NOMO-1 (cell line): ENCODE data around the gene MZT2B.
"Not testable (repeated sequence)": the region's sequence is repeated elsewhere in the genome, so short reads cannot be mapped to it uniquely, and the experiment has no call there.

ENCODE experiments used
- DNase-seq, 2 experiments: peaks; one replicate each; lab custom pipeline; 2025; ENCODE audit not compliant: unreplicated experiment in 2 of 2; lab: John Stamatoyannopoulos, UW

MZT2B gene

DNA sequence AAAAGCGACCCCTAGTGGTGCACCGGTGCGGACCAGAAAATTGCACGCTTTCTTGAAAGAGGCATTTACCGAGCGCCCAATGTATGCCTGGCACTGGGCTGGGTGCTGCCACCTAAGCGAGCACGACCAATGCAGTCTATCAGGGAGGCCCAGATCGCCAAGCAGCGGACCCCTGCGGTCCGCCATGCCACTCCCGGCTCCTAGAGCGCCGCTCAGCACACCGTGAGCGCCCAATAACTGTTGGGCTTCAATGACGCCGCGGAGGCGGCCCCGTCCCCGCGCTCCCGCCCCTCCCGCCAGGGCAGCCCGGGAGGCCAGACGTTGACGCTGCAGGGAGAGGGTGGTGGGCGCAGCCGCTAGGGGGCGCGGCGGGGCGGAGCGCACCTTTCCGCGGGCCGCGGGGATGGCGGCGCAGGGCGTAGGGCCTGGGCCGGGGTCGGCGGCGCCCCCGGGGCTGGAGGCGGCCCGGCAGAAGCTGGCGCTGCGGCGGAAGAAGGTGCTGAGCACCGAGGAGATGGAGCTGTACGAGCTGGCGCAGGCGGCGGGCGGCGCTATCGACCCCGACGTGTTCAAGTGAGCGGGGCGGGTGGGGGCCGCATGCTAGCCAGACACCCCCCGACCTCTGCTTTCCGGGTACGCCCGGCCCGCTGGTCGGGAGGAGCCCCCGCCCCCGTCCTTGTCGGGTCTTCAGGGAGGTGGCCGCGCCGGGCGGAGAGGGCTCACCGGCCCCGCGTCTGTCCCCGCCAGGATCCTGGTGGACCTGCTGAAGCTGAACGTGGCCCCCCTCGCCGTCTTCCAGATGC lies at the start of gene MZT2B:
Gene MZT2B, plus strand, starts transcription at position 383 of the 803 bp plus-strand sequence. Its CDS starts 21 bp downstream, at position 404.
- DNase-seq: peak; percentile 77 to 93

DNA sequence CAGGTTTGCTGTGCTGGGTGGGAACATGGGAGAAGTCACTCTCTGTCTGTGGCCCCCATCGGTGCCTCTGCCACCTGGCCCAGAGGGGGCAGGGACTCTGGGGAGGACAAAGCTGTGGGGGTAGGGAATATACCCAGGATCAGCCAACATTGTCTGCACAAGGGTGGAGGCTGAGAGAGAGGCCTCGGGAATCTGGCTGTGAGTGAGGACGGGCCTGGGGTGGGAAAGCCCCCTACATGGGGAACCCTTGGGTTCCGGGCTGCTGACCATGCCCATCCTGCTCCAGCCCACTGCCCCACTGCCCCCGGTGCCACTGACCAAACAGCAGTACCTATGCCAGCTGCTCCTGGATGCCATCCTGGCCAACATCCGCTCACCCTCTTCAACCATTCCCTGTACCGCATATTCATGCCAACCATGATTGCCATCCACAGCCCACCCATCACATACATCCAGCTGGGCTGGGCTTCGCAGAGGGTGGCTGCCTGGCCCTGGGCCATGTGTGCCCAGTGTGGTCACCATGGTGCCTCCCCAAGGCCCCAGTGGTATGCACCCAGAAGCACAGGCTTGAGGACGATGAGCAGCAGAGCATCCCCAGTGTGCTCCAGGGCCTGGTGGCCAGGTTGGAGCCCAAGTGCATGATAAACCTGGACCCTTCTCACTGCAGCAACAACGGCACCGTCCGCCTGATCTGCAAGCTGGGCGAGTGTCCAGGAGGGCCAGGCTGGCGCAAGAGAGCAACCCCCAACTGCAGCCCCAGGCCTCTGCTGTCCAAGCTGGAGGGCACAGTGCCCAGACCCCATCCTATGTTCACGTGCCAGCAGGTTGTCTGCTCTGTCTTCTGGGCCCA lies 46.1 kb upstream of the MZT2B start:
- DNase-seq: no peak

DNA sequence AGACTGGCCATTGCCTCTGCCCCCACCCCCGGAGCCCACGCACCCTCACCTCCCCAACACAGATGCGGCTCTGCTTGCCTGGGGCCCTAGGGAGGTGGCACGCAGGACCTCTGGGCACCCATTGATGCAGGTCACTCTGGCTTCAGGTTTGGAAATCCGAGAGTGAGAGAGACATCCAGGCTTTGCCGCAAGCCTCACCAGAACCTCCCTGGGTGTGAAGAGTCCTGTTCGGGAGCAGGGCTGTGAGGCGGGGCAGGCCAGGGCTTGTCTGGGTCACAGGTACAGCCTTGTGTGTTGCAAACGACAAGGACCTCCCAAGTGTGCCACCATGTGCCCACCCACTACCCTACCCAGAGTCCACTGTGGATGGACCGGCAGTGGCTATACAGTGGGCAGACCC lies 45.5 kb upstream of the MZT2B start:
- not testable (repeated sequence) for DNase-seq

DNA sequence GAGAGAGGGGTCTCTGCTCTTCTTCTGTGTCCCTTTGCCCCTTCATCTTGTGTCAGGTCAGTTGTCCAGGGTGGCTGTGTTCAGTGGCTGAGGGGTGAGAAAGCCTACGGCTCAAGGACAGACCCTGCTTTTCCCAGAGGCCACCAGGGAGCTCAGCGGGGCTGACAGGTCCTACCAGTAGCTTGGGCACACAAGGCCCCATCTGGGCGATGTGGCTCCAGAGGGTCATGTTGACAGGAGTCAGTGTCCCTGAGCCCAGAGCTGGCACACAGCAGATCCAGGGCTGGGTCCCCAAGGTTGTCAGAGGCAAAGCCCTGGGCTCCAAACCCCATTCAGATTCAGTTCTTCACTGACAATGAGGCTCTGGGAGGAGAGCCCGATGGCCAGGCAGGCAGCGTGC lies 44.9 kb upstream of the MZT2B start:
- DNase-seq: not testable (repeated sequence)

DNA sequence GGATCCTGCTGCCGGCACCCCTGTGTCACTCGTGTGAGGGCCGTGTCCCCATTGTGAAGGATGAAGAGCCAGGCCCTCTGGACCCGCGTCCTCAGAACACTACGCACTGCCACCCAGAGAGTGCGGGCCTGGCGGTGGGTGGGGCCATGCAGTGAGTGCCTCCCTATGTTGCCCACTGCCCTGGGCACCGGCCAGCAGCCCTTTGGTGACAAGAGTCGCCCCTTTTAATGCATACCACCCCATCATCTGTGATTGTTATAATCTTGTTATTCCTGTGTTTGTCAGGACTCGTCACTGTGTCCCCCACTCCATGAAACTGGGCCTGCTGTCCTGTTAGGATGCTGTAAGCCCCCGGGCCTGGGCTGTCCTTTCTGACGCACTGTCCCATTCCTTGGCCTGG lies 43.7 kb upstream of the MZT2B start:
- DNase-seq: not testable (repeated sequence)

DNA sequence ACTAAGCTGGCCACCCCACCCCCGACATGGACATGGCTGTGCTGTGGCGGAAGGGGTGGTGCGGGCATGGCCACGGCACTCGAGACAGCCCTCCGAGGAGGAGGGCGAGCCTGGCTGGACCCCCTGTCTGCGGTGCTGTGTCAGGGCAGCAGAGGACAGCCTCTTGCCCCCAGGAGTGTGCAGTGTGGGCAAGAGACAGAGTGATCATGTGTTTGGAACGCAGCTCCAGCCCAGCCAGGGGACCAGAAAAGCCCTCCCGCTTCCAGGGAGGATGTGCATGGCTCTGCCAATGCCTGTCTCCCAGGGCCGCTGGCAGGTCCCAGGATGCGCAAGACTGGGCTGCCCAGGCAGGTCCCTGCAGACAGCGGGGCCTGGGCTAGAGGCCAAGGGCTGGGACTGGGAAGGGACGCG lies 43.2 kb upstream of the MZT2B start:
- DNase-seq: not testable (repeated sequence)

- DNase-seq: not testable (repeated sequence)
Measured at GRCh38 chr2:130139331-130140280, 42.5 kb upstream of the MZT2B start.

GRCh38 chr2:130140516-130140915 lies 41.5 kb upstream of the MZT2B start:
- DNase-seq: not testable (repeated sequence)

- not testable (repeated sequence) for DNase-seq
Measured at GRCh38 chr2:130141002-130141401, 41.1 kb upstream of the MZT2B start.

DNA sequence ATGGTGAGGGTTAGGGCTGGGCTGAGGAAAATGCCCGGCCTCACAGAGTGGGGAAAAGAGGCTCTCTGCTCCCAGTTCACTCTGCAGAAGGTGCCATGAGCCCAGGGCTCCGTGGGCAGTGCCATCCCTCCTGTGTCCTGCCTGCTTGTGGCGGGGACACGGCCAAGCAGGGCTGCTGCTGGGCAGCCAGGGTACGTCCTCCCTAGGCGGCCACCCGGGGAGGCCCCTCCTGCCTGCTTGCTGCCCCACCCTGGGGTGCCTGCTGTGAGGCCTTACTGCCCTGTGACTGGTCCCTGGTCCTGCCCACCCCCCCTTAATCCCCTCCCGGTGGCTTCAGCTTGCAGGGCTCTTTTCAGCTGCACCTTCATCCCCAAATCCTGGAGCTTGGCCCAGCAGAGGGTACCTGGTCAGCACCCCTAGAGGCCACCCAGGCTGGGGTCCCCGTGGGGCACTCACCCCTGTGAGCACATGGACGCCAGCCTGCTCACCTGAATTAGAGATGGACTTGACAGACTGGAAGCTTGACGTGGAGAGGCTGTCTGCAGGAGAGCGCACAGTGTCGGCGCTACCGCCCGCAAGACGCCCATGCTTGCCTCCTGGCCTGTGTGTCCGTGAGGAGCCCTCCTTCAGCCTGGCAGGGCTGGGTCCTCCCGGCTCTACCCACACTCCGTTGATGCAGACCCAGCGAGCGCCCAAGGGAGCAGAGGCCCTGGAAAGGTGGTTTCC lies 40.3 kb upstream of the MZT2B start:
- DNase-seq: not testable (repeated sequence)

GRCh38 chr2:130142396-130143265 lies 39.4 kb upstream of the MZT2B start:
- not testable (repeated sequence) for DNase-seq

DNA sequence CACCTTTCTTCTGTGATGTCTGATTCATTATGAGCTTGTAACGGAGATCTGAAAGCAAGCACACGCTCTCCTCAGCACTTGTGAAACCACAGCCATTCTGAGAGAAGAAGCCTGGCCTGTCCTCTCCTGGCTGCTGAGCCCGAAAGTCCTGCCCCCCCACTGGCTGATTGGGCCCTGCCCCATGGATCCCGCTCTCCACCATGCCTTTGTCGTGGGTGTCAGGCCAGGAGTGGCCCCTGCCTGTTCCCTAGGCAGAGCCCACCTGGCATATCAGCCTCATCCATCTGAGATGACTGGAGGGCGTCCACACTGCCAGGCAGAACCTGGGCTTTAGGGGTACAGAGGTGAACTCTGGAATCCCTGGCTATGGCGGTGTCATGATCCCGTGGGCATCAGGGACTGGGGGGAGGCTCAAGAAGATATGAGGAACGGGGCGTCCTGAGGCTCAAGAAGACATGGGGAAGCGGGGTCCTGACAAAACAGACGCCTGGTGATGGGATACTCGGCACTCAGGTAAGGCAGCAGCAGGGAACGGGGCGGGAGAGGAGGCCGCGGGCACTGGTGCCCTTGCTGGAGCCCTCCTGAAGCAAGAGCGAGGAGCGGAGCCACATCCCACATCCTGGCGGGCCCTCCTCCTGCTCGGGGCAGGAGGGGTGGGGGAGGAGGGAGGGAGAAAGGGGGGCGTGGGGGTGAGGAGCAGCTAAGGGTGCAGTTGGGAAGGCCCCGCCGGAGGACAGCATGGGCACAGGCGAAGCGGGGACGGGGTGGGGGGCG lies 38.6 kb upstream of the MZT2B start:
- not testable (repeated sequence) for DNase-seq

DNA sequence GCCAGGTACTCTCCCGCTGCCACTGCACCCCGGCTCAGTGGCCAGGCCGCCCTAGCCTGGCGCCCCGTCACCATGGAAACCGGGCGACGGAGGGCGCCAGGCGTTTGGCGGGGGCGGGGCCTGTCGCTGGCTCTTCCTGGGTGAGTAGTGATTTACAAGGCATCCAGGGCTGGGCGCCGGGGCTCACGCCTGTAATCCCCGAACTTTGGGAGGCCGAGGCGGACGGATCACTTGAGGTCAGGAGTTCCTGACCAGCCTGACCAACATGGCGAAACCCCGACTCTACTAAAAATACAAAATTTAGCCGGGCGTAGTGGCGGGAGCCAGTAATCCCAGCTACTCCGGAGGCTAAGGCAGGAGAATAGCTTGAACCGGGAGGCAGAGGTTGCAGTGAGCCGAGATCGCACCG lies 37.1 kb upstream of the MZT2B start, which contains the start of gene CCDC74B:
Gene CCDC74B, minus strand, starts transcription at position 107 of the 409 bp plus-strand sequence. CDS start 116 bp downstream, outside the sequence.
- not testable (repeated sequence) for DNase-seq

DNA sequence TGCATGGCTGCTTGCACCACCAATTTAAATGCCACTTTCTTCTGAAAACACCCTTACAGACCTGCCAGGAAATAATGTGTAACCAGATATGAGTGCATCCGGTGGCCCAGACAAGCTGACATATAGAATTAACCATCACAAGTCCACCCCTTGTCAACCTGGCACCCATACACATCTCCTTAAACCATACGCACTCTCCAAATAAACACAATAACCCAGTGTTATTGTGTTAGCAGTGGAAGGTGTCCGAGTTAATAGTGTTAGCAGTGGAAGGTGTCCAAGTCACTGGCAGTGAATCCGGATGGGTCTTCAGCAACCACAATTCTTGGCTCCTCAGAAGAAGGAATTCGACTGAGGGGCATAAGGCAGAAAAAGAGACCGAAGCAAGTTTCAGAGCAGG lies 33.5 kb upstream of the MZT2B start:
- not testable (repeated sequence) for DNase-seq

GRCh38 chr2:130150181-130151144 lies 31.6 kb upstream of the MZT2B start:
- no peak for DNase-seq

DNA sequence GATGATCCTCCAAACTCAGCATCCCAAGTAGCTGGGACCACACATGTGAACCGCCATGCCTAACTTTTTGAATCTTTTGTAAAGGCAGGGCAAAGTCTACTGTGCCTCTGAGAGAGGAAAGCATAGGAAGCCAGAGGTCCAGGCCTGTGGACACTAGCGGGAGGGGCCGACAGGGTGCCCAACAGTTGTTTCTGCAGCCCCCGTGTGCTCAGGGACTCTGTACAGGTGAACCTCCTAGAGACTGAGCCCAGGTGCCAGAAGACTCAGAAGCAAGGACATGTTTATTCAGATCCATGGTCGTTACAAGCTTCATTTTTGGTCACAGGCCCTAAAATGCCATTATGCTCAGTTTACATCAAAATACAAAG lies 30.9 kb upstream of the MZT2B start:
- not testable (repeated sequence) for DNase-seq
